GM23338 (cell line): ENCODE measurements around the gene LMAN2L.

Experiments used
- CTCF ChIP-seq, 2 experiments: fragments of 200-600 bp in 1 of 2; sonication (generic) in 1 of 2; conservative IDR thresholded peaks; 2 replicates each; pipeline versions ENCODE4 v1.5.1 to v1.6.1; 2016 to 2017; ENCODE audit warnings: antibody characterized with exemption in 2 of 2, low read depth in 2 of 2, mild to moderate bottlenecking in 2 of 2, moderate library complexity in 1 of 2
- EZH2phosphoT487 ChIP-seq: fragments of 200-600 bp; sonication (generic); IDR thresholded peaks from one replicate; pipeline ENCODE4 v1.8.1; 2018; ENCODE audit warnings: antibody characterized with exemption; ENCODE audit not compliant: unreplicated experiment
- POLR2AphosphoS5 ChIP-seq: IDR thresholded peaks from 2 replicates; pipeline ENCODE4 v1.6.1; 2016; ENCODE audit warnings: antibody characterized with exemption, low read depth

DNA sequence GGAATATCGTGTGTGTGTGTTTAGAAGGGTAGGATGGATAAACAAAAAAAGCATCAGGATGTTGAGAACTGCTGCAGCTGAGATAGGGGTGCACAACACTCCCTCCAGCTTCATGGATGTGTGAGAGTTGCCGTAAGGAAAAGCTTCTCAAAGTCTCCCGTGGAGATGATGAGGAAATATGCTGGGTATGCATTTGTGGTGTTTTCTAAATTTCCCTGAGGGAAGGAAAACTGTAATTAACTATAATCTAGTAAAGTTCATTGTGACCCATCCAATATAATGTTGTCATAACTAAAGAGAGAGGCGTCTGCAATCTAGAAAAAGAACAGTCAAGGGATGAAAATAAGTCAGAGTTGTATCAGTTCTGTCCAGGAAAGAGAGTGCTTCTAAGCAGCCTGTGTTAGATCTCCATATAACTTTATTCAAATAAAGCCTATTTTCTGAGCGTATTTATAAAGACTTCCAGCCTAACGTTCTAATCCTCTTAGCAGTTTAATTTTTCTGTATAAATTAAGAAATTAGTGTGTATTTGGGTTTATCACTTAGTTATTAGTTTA is 7.3 kb upstream of the LMAN2L start:
- TF ChIP-seq CTCF (conservative IDR thresholded peaks at IDR 0.05; ENCODE audit: low read depth in 2 of 2): no peak
- no peak for TF ChIP-seq POLR2AphosphoS5
- no peak for TF ChIP-seq EZH2phosphoT487
